HFFc6 (cell line): ENCODE data around the gene CDH7. TPM values are rescaled to one million over a fixed set of nuclear protein-coding genes. Genes with fewer than 3 reads are reported as not detected.

Source experiments
- DNase-seq: peaks from one replicate; pipeline ENCODE4 v3.0.0-alpha.2; 2018
- H3K27ac Mint-ChIP-seq: 2 replicates; pipeline ENCODE4 v1.8.0; 2020; ENCODE audit warnings: mild to moderate bottlenecking, mixed read lengths
- H3K27me3 Mint-ChIP-seq: 2 replicates; pipeline ENCODE4 v1.8.0; 2021; ENCODE audit warnings: mild to moderate bottlenecking, moderate library complexity, mixed read lengths; ENCODE audit not compliant: insufficient read depth
- H3K36me3 Mint-ChIP-seq: 2 replicates; pipeline ENCODE4 v1.8.0; 2021; ENCODE audit warnings: low read depth, mixed read lengths
- H3K4me1 Mint-ChIP-seq: 2 replicates; pipeline ENCODE4 v1.8.0; 2020; ENCODE audit warnings: low read depth, mixed read lengths
- H3K4me3 Mint-ChIP-seq: 2 replicates; pipeline ENCODE4 v1.8.0; 2020; ENCODE audit warnings: mild to moderate bottlenecking, moderate library complexity, mixed read lengths
- H3K9me3 Mint-ChIP-seq: 2 replicates; pipeline ENCODE4 v1.8.0; 2020; ENCODE audit warnings: mild to moderate bottlenecking, mixed read lengths
- total RNA-seq, 6 experiments: library from RNA; stranded (reverse); fragmentation: NEBNext Ultra II Directional; extraction: Animal tissue kit (Norgen Biotek cat#: 25700); gene quantifications; 2 replicates in 1 of 6; 3 replicates in 5 of 6; pipeline ENCODE4 v1.2.3, GENCODE V29; 2021
- TF ChIP-seq, protein P1 (sequence below): fragments of 200-600 bp; sonication (generic); IDR thresholded peaks from 2 replicates; pipeline ENCODE4 v1.5.0; 2021; ENCODE audit warnings: antibody characterized with exemption, mild to moderate bottlenecking

The CDH7 gene
- total RNA-seq, 6 experiments from 2014 or later, result not detected

DNA sequence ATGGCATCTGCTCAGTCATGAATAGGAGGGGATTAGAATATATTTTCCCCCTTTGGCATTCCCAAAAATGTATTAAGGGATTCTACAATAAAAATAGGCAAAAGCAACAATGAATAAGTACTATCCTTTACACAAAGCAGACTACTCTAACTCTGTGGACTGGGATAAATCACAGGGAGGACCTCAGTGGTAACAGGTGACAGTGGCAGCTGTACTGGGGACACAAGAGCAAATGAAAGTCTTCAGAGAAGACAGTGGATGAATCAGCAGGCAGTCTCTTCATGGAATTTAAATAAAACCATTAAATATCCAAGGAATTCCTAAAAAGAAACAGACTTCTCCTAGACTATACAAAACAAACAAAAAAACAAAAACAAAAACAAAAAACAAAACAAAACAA is 4.8 kb downstream of the CDH7 start:
- DNase-seq, result no peak
- H3K36me3 Mint-ChIP-seq, result no peaks in the 10 kb centered on the region
- H3K27me3 Mint-ChIP-seq, result no peaks in the 10 kb centered on the region; the same call in 1 of the 2 replicates
- H3K4me1 Mint-ChIP-seq, result no peaks in the 10 kb centered on the region
- H3K4me3 Mint-ChIP-seq, result no peak overlapping the region
- peaks cover 18% of the 10 kb centered on the region for H3K9me3 Mint-ChIP-seq
- no peak overlapping the region for H3K27ac Mint-ChIP-seq
- TF ChIP-seq, protein P1, sequence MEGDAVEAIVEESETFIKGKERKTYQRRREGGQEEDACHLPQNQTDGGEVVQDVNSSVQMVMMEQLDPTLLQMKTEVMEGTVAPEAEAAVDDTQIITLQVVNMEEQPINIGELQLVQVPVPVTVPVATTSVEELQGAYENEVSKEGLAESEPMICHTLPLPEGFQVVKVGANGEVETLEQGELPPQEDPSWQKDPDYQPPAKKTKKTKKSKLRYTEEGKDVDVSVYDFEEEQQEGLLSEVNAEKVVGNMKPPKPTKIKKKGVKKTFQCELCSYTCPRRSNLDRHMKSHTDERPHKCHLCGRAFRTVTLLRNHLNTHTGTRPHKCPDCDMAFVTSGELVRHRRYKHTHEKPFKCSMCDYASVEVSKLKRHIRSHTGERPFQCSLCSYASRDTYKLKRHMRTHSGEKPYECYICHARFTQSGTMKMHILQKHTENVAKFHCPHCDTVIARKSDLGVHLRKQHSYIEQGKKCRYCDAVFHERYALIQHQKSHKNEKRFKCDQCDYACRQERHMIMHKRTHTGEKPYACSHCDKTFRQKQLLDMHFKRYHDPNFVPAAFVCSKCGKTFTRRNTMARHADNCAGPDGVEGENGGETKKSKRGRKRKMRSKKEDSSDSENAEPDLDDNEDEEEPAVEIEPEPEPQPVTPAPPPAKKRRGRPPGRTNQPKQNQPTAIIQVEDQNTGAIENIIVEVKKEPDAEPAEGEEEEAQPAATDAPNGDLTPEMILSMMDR, result no peak

DNA sequence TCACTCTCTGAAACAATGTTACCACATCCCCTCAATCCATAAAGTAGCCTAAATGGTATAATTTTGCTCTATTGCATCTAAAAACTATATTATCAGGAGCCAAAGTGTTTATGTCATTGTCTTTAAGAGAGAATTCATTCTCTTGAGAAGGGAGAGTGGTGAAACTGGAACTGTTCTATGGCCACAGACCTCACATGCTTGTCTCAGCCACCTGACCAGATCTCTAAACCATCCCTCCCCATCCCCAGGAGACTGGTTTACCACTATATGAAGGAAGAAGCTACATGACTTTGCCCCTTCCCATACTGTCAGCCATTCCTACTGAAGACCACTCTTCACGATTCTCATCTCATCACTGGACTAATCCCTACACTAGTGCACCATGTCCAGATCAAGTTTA is 9.6 kb downstream of the CDH7 start:
- TF ChIP-seq, protein P1, result no peak
- no peaks in the 10 kb centered on the region for H3K4me1 Mint-ChIP-seq
- DNase-seq, result no peak
- H3K27me3 Mint-ChIP-seq, result no peaks in the 10 kb centered on the region; the same call in 1 of the 2 replicates
- peaks cover 18% of the 10 kb centered on the region for H3K9me3 Mint-ChIP-seq
- H3K27ac Mint-ChIP-seq, result no peak overlapping the region
- no peak overlapping the region for H3K4me3 Mint-ChIP-seq
- H3K36me3 Mint-ChIP-seq, result no peaks in the 10 kb centered on the region

DNA sequence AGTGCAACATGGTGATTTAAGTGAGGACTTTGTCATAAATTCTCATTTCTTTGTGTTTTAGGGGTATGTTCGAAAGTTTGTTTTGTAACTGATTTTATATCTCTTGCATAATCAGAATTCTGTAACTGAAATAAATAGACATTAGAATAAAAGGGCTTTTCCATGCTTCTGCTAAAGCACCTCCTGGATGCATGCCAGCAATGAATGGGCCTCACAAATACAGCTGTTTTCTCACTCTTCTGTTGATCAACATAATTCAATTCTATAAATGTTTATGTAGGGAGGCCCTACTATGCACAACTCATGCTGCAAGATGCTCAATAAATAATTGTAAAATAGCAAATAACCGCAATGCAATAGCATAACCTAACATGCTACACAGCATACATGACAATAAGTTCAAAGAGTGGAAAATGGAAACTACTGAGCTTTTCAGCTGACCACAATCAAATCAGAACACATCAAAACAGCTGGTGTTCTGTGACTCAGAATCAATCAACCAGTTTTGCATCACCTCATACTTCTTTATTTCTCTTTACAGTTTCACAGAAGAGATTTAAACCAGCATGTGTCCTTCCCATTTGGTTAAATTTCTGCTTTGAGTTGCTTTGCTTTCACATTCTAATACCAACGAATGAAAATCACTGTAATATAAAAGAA is 11.0 kb downstream of the CDH7 start:
- Mint-ChIP-seq H3K36me3 (no peaks in the 10 kb centered on the region), H3K4me3 (no peak overlapping the region), H3K27ac (no peak overlapping the region), H3K4me1 (no peaks in the 10 kb centered on the region), H3K27me3 (no peaks in the 10 kb centered on the region; the same call in 1 of the 2 replicates), H3K9me3 (peaks cover 18% of the 10 kb centered on the region)
- TF ChIP-seq, protein P1, result no peak
- no peak for DNase-seq

GRCh38 chr18:65762556-65762955 is 11.7 kb downstream of the CDH7 start:
- no peak for DNase-seq
- Mint-ChIP-seq H3K4me1 (no peaks in the 10 kb centered on the region), H3K27me3 (no peaks in the 10 kb centered on the region; the same call in 1 of the 2 replicates), H3K36me3 (no peaks in the 10 kb centered on the region), H3K4me3 (no peak overlapping the region), H3K9me3 (peaks cover 22% of the 10 kb centered on the region), H3K27ac (no peak overlapping the region)
- TF ChIP-seq, protein P1, result no peak

DNA sequence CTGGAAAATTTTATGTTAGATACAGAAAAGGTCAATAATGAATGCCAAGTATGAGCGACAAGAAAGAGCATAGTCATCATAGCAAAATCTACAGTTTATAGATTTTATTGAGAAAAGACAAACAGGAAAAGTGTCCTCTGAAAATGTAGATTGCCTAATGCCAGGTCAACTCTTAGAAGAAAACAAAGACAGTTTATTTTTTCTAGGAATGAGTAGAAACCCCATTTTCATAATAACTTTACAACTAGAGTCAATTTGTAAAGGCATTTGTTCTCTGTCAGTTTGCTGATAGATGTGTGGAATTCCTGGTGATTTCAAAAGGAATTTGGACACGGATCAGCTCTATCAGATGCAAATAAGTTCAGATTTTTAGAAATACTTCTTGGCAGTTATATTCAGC is 16.6 kb downstream of the CDH7 start:
- Mint-ChIP-seq H3K27ac (no peak overlapping the region), H3K9me3 (peaks cover 20% of the 10 kb centered on the region), H3K36me3 (no peaks in the 10 kb centered on the region; the same call in 1 of the 2 replicates), H3K27me3 (no peaks in the 10 kb centered on the region; the same call in 1 of the 2 replicates), H3K4me1 (no peaks in the 10 kb centered on the region), H3K4me3 (no peak overlapping the region)
- TF ChIP-seq, protein P1, result no peak
- DNase-seq, result no peak
